Loucy (cell line): Measurements from ENCODE around the gene GFPT2.

Experiments
- H2AFZ ChIP-seq: fragments of 200-600 bp; sonication (generic); 2 replicates; pipeline ENCODE4 v1.6.0; 2016; ENCODE audit warnings: antibody characterized with exemption, mild to moderate bottlenecking, low read length, moderate library complexity
- H3F3A ChIP-seq: fragments of 200-600 bp; 2 replicates; pipeline ENCODE4 v1.6.0; 2016; ENCODE audit warnings: antibody characterized with exemption, low read depth, mild to moderate bottlenecking
- H3K27me3 ChIP-seq: fragments of 200-600 bp; sonication (generic); 2 replicates; pipeline ENCODE4 v1.6.1; 2014; ENCODE audit warnings: low read length, mild to moderate bottlenecking; ENCODE audit not compliant: insufficient read depth, poor library complexity, severe bottlenecking
- H3K36me3 ChIP-seq: fragments of 200-600 bp; sonication (generic); 2 replicates; pipeline ENCODE4 v1.6.1; 2016; ENCODE audit warnings: low read length; ENCODE audit not compliant: insufficient read depth
- H3K4me1 ChIP-seq: fragments of 200-600 bp; sonication (generic); 2 replicates; pipeline ENCODE4 v1.5.1; 2014; ENCODE audit warnings: low read length, mild to moderate bottlenecking; ENCODE audit not compliant: insufficient read depth, poor library complexity, severe bottlenecking
- H3K4me2 ChIP-seq: fragments of 200-600 bp; sonication (generic); 2 replicates; pipeline ENCODE4 v1.6.0; 2014; ENCODE audit warnings: antibody characterized with exemption, low read length, low read depth, mild to moderate bottlenecking; ENCODE audit not compliant: poor library complexity, severe bottlenecking
- H3K4me3 ChIP-seq: fragments of 200-600 bp; sonication (generic); 2 replicates; pipeline ENCODE4 v1.5.1; 2014; ENCODE audit warnings: low read length, mild to moderate bottlenecking, mixed read lengths; ENCODE audit not compliant: poor library complexity, severe bottlenecking
- H3K79me2 ChIP-seq: fragments of 200-600 bp; sonication (generic); 2 replicates; pipeline ENCODE4 v1.6.1; 2014; ENCODE audit warnings: low read length; ENCODE audit not compliant: insufficient read depth
- H3K9ac ChIP-seq: fragments of 200-600 bp; sonication (generic); 2 replicates; pipeline ENCODE4 v1.6.0; 2014; ENCODE audit warnings: mild to moderate bottlenecking, low read depth, low read length, moderate library complexity; ENCODE audit not compliant: poor library complexity, severe bottlenecking
- H3K9me2 ChIP-seq: fragments of 200-600 bp; sonication (generic); replicated peaks from 2 replicates; pipeline ENCODE4 v1.6.1; 2016; ENCODE audit warnings: low read depth, low read length, mixed read lengths
- H3K9me3 ChIP-seq: fragments of 200-600 bp; sonication (generic); 2 replicates; pipeline ENCODE4 v1.6.1; 2014; ENCODE audit warnings: mild to moderate bottlenecking, antibody characterized with exemption, low read length, low read depth; ENCODE audit not compliant: insufficient read depth
- H4K20me1 ChIP-seq: fragments of 200-600 bp; sonication (generic); 2 replicates; pipeline ENCODE4 v1.6.0; 2014; ENCODE audit warnings: antibody characterized with exemption, low read length, mild to moderate bottlenecking; ENCODE audit not compliant: insufficient read depth, poor library complexity, severe bottlenecking
- CTCF ChIP-seq: fragments of 200-600 bp; sonication (generic); conservative IDR thresholded peaks from 2 replicates; pipeline ENCODE4 v1.5.1; 2014; ENCODE audit warnings: mild to moderate bottlenecking, antibody characterized with exemption, low read length
- EZH2phosphoT487 ChIP-seq: fragments of 200-600 bp; IDR thresholded peaks from 2 replicates; pipeline ENCODE4 v1.6.1; 2018; ENCODE audit warnings: antibody characterized with exemption, mild to moderate bottlenecking, moderate library complexity, borderline replicate concordance

Gene GFPT2

GRCh38 chr5:180324601-180324950, 28.6 kb downstream of the GFPT2 start:
- Histone ChIP-seq H3K36me3 (no peaks in the 10 kb centered on the region), H3K9ac (no peak overlapping the region), H2AFZ (no peak overlapping the region), H3K4me1 (no peaks in the 10 kb centered on the region), H3K9me3 (no peaks in the 10 kb centered on the region), H4K20me1 (no peaks in the 10 kb centered on the region), H3K27me3 (no peaks in the 10 kb centered on the region), H3K9me2 (no peaks in the 10 kb centered on the region), H3K4me3 (no peak overlapping the region), H3K4me2 (no peak overlapping the region), H3F3A (no peaks in the 10 kb centered on the region), H3K79me2 (no peaks in the 10 kb centered on the region)
- TF ChIP-seq EZH2phosphoT487: no peak
- TF ChIP-seq CTCF: no peak

- Histone ChIP-seq H3K27me3 (no peaks in the 10 kb centered on the region), H2AFZ (no peak overlapping the region), H3K36me3 (no peaks in the 10 kb centered on the region), H3K4me3 (no peak overlapping the region), H3K9me3 (no peaks in the 10 kb centered on the region), H3F3A (no peaks in the 10 kb centered on the region), H3K9ac (no peak overlapping the region), H4K20me1 (no peaks in the 10 kb centered on the region), H3K4me1 (no peaks in the 10 kb centered on the region), H3K9me2 (no peaks in the 10 kb centered on the region), H3K79me2 (no peaks in the 10 kb centered on the region), H3K4me2 (no peak overlapping the region)
- TF ChIP-seq EZH2phosphoT487 (no peak), CTCF (no peak)
These were observed 29.1 kb downstream of the GFPT2 start for GRCh38 chr5:180323941-180324600.

GRCh38 chr5:180323160-180323559, 30.0 kb downstream of the GFPT2 start:
- Histone ChIP-seq H3K9me2 (no peaks in the 10 kb centered on the region), H3K27me3 (no peaks in the 10 kb centered on the region), H3K4me1 (no peaks in the 10 kb centered on the region), H3K4me2 (no peak overlapping the region), H3K36me3 (no peaks in the 10 kb centered on the region), H3F3A (no peaks in the 10 kb centered on the region), H3K9ac (no peak overlapping the region), H3K79me2 (no peaks in the 10 kb centered on the region), H2AFZ (no peak overlapping the region), H4K20me1 (no peaks in the 10 kb centered on the region), H3K9me3 (no peaks in the 10 kb centered on the region), H3K4me3 (no peak overlapping the region)
- TF ChIP-seq EZH2phosphoT487 (no peak), CTCF (no peak)
